ENCODE results near the gene HAAO. TPM values are rescaled to one million over a fixed set of nuclear protein-coding genes. Genes with fewer than 3 reads are reported as not detected.

The HAAO gene
- total RNA-seq, 2 donors from 2014 or later: 10.3 to 14.0 TPM

DNA sequence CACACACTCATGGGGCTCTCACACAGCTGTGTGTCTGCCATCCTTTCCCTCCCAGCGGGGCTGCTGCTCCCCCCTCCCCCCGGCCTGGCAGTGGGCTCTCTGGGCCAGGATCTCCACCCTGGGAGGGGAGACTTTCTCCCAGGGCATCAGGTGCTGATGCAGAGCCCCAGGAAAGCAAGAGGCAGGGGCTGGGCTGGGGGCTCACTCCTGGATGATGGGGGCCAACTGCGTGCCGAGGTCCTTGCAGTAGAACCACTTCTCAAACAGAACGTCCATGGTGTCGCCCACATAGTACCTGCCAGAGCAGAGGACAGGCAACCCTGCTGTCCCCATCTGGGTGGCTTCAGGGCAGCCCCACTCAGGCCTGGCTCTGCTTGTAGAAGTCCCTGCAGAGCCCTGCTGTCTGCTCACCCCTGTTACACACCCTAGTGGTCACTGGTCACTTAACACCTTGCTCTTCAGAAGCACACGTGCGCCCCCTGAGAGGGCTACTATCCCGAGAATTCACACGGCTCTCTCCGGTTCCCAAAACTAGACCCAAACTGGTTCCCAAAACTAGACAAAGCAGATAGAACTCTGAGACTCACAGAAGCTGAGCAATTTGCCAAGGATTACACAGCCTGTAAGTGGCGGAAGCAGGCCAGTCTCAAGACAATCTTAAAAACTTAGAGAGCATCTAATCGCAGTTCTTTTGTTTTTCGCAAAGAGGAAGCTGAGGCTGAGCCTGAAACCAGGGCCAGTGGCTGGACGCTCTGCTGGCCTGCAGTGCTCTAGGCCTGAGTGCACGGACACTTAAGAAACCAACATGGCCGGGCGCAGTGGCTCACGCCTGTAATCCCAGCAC is 21.9 kb downstream of the HAAO start:
- Histone ChIP-seq H3K4me1 (replicated peaks) (no peaks in the 10 kb centered on the region), H3K27me3 (replicated peaks; ENCODE audit: insufficient read depth) (no peaks in the 10 kb centered on the region), H3K27ac (no peak overlapping the region), H3K4me3 (no peak overlapping the region), H3K9me3 (no peaks in the 10 kb centered on the region), H3K36me3 (no peaks in the 10 kb centered on the region)
- WGBS: 79% methylated on average over 19 of the region's 19 CpGs
- intact Hi-C loops (cut with DNase I): no loop called here
- TF ChIP-seq, protein P1, sequence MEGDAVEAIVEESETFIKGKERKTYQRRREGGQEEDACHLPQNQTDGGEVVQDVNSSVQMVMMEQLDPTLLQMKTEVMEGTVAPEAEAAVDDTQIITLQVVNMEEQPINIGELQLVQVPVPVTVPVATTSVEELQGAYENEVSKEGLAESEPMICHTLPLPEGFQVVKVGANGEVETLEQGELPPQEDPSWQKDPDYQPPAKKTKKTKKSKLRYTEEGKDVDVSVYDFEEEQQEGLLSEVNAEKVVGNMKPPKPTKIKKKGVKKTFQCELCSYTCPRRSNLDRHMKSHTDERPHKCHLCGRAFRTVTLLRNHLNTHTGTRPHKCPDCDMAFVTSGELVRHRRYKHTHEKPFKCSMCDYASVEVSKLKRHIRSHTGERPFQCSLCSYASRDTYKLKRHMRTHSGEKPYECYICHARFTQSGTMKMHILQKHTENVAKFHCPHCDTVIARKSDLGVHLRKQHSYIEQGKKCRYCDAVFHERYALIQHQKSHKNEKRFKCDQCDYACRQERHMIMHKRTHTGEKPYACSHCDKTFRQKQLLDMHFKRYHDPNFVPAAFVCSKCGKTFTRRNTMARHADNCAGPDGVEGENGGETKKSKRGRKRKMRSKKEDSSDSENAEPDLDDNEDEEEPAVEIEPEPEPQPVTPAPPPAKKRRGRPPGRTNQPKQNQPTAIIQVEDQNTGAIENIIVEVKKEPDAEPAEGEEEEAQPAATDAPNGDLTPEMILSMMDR (IDR thresholded peaks at IDR 0.05): peak in 3 of 4 experiments; percentile 7 to 32 (median 11)
- no peak for TF ChIP-seq POLR2A (IDR thresholded peaks at IDR 0.05)
- no peak for DNase-seq (ENCODE audit: low spot score)

GRCh38 chr2:42769583-42770287 is 22.6 kb downstream of the HAAO start:
- Histone ChIP-seq H3K36me3 (no peaks in the 10 kb centered on the region), H3K4me1 (replicated peaks) (no peaks in the 10 kb centered on the region), H3K27ac (no peak overlapping the region), H3K4me3 (no peak overlapping the region), H3K9me3 (no peaks in the 10 kb centered on the region), H3K27me3 (replicated peaks; ENCODE audit: insufficient read depth) (no peaks in the 10 kb centered on the region)
- DNase-seq (ENCODE audit: low spot score): no peak
- intact Hi-C loops (cut with DNase I): no loop called here
- 92% methylated on average over 10 of the region's 10 CpGs for WGBS
- TF ChIP-seq POLR2AphosphoS5 (IDR thresholded peaks at IDR 0.05): no peak
- TF ChIP-seq, protein P1 (IDR thresholded peaks at IDR 0.05): no peak

GRCh38 chr2:42768706-42769256 is 23.6 kb downstream of the HAAO start:
- no peaks in the 10 kb centered on the region for H3K36me3 ChIP-seq
- TF ChIP-seq POLR2A (IDR thresholded peaks at IDR 0.05) (no peak), POLR2AphosphoS5 (IDR thresholded peaks at IDR 0.05) (no peak)
- TF ChIP-seq, protein P1 (IDR thresholded peaks at IDR 0.05): no peak
- no peak overlapping the region for H3K27ac ChIP-seq
- DNase-seq (ENCODE audit: low spot score): no peak
- H3K4me3 ChIP-seq: no peak overlapping the region
- WGBS: 58% methylated on average over 3 of the region's 3 CpGs
- H3K9me3 ChIP-seq: no peaks in the 10 kb centered on the region
- H3K27me3 ChIP-seq (replicated peaks; ENCODE audit: insufficient read depth): no peaks in the 10 kb centered on the region
- intact Hi-C loops (cut with DNase I): no loop called here
- H3K4me1 ChIP-seq (replicated peaks): no peaks in the 10 kb centered on the region

- H3K27me3 ChIP-seq (replicated peaks; ENCODE audit: insufficient read depth): no peaks in the 10 kb centered on the region
- no peak for DNase-seq (ENCODE audit: low spot score)
- TF ChIP-seq, protein P1 (IDR thresholded peaks at IDR 0.05): no peak
- TF ChIP-seq POLR2A (IDR thresholded peaks at IDR 0.05): no peak
- no peak for TF ChIP-seq POLR2AphosphoS5 (IDR thresholded peaks at IDR 0.05)
- H3K9me3 ChIP-seq: no peaks in the 10 kb centered on the region
- WGBS: 77% methylated on average over 14 of the region's 14 CpGs
- no peaks in the 10 kb centered on the region for H3K4me1 ChIP-seq (replicated peaks)
- no peak overlapping the region for H3K4me3 ChIP-seq
- intact Hi-C loops (cut with DNase I): no loop called here
- no peak overlapping the region for H3K27ac ChIP-seq
- no peaks in the 10 kb centered on the region for H3K36me3 ChIP-seq
Measured at GRCh38 chr2:42767899-42768705, 24.3 kb downstream of the HAAO start.

Measured in prostate gland (tissue), 2 donors.